Measurements from ENCODE around the gene CACNA1C. TPM values are rescaled to one million over a fixed set of nuclear protein-coding genes. Genes with fewer than 3 reads are reported as not detected.

CACNA1C gene
- total RNA-seq, result 201 TPM
- long read RNA-seq, partial matches to known transcripts, result 85 of 130 reads
- long read RNA-seq, other reads (novel, unspliced or antisense), result 45 of 130 reads

- intact Hi-C loops (cut with micrococcal nuclease), result loop anchor here (10.0 kb wide), 1 partner anchor 232 kb away; no protein-coding TSS in a partner anchor
- peak; percentile 77 for ATAC-seq
- peak; percentile 87 for DNase-seq
These were observed at the start of gene CACNA1C for GRCh38 chr12:2052826-2053678. Gene CACNA1C (plus strand): TSS chr12:2052987. CDS start chr12:2053563, 576 bp downstream.

DNA sequence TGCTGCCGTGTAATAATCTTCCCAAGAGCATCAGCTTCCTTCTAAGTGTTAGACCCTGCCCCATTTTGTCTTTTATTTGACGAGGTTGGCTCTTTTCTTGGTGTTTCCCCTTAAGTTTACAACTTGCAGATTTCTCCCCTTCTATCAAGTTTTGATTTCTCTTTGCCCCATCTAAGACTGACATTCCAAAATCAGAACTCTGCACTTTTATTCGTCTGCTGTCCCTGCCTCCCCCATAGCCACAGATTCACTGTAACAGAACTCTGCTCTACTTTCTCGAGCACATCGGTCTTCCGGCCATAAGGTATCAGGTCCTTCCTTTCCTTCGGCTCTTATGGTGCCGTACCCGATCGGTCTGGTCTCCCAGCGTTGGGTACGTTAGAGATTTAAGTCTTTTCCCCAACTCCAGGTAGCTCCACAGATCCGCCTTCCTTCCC lies 49.1 kb upstream of the CACNA1C start:
- DNase-seq (no peak), ATAC-seq (peak; percentile 44)
- intact Hi-C loops (cut with micrococcal nuclease), result no loop called here

GRCh38 chr12:2004113-2004929 lies 48.5 kb upstream of the CACNA1C start, which contains the start of gene DCP1B:
Gene DCP1B (minus strand): TSS chr12:2004457. CDS start chr12:2004431, 26 bp downstream.
- ATAC-seq, result peak; percentile 97

GRCh38 chr12:2008677-2009076 lies 44.1 kb upstream of the CACNA1C start:
- ATAC-seq, result no peak
- intact Hi-C loops (cut with micrococcal nuclease), result no loop called here
- no peak for DNase-seq

More at GRCh38 chr12:2004113-2004929, 48.5 kb upstream of the CACNA1C start, which contains the start of gene DCP1B:
- intact Hi-C loops (cut with micrococcal nuclease), result no loop called here
- DNase-seq, result peak; percentile 97

DNA sequence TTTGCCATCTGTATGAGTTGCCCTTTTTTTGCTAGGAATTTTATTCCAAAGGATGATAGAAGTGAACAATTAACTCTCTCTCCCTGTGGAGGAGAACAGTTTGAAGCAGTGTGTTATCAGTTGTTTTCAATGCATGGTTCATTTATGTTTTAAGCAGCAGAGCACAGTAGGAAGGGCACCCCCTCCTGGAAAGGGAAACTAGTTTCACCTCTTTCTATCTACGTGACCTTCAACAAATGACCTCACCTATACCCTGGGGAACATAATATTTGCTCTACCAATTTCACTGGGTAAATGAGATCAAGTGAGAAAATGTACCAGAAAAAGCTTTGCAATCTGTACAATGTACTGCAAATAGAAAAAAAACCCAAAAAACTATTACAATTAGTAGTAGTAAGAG lies 43.2 kb upstream of the CACNA1C start:
- intact Hi-C loops (cut with micrococcal nuclease), result no loop called here

DNA sequence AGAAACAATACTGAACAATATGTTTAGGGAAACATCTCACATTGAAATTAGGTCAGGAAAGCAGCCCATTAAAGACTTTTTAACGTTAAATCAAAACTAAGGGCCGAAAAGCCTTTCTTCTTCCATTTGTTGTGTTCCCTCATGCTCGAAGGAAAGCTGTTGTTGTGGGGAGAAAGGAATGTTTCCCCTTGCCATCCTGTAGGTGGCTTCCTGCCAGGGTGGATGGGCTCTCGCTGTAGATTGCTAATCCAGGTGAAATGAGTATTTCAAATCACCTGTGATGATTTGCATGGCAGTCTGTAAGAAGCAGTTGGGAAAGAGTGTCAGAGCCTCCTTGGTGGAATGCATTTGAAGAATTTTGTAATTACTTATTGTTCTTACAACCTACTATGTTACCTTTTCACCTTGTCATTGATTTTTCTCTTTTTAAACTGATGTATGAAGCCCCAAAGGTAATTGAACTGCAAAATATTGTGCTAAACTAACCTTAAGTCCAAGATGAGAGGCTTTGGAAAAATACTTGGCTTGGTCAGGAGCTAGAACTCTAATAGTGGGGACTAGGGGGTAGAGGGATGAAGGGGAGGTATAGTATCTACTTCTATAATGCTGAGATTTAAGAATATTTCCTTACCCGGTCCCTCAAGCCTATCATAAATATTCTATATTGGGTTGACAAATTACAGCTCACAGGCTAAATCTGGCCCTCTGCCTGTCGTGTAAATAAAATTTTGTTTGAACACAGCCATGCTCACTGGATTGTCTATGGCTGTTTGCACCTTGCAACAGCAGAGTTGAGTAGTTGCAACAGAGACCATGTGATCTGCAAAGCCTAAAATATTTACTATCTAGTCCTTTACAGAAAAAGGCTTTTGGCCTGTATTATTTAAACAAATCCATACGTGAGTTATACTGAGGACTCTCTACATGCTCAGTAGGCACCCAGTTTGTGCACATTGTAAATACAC lies 40.9 kb upstream of the CACNA1C start:
- intact Hi-C loops (cut with micrococcal nuclease), result no loop called here
- ATAC-seq, result no peak

More for the DNA sequence above, 43.2 kb upstream of the CACNA1C start:
- ATAC-seq (no peak), DNase-seq (no peak)

DNA sequence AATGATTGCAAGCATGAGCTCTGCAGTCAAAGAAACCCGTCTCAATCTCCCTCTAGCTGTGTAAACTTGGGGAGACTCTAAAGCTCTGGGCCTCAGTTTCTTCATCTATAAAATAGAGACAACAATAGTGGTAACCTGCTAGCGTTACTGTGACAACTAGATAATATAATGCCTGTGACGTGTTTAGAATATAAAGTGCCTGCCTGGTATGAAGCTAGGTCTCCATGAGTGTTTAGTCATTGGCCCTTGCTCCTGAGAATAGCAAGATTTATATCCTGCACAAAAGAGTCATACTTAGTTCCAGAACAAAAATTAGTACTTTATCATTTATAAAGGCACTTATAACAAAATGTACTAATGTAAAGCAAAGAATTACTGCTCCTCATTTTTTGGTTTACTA lies 39.7 kb upstream of the CACNA1C start:
- ATAC-seq (peak; percentile 7), DNase-seq (no peak)
- intact Hi-C loops (cut with micrococcal nuclease), result no loop called here

More for the DNA sequence above, 40.9 kb upstream of the CACNA1C start:
- DNase-seq, result no peak

GRCh38 chr12:2013527-2014223 lies 39.1 kb upstream of the CACNA1C start:
- peak; percentile 83 for ATAC-seq

GRCh38 chr12:2014231-2014630 lies 38.6 kb upstream of the CACNA1C start:
- intact Hi-C loops (cut with micrococcal nuclease), result no loop called here
- no peak for ATAC-seq
- no peak for DNase-seq

More at GRCh38 chr12:2013527-2014223, 39.1 kb upstream of the CACNA1C start:
- intact Hi-C loops (cut with micrococcal nuclease), result no loop called here
- peak; percentile 66 for DNase-seq

DNA sequence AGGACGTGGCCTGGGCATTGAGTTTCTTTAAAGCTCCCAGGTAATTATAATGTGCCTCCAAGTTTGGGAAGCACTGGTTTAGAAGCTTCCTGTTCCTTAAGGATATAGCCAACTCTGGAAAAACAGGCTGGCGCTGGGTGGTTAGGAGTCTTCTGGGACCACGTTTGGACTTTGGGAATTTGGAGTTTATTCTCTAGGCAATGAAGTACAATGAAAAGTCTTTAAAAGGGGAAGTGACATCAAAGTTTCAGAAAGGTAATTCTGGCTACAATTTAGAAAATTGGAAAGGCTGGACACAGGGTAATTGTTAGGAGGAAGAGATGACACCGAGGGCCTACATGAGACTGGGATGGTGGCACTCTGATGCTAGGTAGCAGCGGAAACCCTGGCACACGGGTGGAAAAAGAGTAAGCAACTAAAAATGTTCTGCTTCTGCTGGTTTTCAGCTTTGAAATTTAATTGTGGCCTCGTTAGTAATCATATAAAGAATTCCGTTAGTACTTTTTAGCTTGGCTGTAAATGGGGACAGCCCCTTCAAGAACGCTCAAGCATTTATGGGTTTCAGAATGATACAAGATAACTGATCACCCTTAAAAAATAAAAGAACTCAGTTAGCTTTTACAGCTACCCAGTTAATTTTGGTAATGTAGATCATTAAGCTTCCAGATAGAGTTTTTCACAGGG lies 35.8 kb upstream of the CACNA1C start:
- intact Hi-C loops (cut with micrococcal nuclease), result no loop called here
- ATAC-seq, result no peak
- DNase-seq, result no peak

DNA sequence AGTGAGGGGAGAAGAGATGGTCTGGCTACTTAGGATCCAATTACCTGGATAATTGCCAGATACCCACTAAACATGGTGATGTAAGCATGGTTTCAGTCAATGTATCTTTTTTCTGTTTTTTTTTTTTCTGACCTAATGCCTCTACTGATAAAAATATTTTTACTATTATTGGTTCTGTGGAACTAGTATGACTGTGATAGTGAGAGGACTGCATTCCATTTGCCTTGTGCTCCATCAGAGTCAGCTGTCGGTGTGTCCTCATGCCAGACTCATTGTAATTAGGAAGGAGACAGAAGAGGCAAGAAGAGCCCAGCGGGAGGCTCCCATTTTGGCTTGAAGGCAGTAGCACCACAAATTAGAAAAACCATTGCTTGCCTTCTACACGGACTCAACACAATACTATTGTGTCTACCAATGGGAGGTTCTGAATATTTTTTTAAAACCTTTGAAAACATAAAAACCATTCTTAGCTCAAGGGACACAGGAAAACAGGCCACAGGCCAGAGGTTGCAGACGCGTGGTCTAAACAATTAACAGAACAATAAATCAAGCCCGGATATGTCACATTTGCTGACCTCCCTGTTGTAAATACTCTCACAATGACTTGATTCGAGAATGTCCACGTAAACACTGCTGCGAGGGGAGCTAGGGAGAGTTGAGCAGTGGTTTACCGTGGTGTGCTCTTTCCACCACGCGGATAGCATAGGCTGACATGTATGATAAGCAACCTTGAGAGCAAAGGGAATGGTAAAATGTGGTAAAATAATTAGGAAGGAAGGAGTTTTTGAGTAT lies 35.0 kb upstream of the CACNA1C start:
- intact Hi-C loops (cut with micrococcal nuclease), result no loop called here
- ATAC-seq (peak; percentile 58), DNase-seq (no peak)

- ATAC-seq (no peak), DNase-seq (no peak)
- intact Hi-C loops (cut with micrococcal nuclease), result no loop called here
These were observed 34.4 kb upstream of the CACNA1C start for GRCh38 chr12:2018391-2018790.

DNA sequence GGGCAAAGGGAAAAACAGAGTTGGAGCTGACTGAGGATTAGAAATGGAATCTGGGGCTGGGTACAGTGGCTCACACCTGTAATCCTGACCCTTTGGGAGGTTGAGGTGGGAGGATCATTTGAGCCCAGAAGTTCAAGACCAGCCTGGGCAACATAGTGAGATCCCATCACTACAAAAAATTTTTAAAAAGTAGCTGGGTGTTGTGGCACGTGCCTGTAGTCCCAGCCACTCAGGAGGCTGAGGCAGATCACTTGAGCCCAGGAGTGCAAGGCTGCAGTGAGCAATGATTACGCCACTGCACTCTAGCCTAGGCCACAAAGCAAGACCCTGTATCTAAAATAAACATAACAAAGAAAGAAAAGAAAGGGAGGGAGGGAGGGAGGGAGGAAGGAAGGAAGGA lies 33.7 kb upstream of the CACNA1C start:
- no peak for ATAC-seq
- no peak for DNase-seq
- intact Hi-C loops (cut with micrococcal nuclease), result no loop called here

DNA sequence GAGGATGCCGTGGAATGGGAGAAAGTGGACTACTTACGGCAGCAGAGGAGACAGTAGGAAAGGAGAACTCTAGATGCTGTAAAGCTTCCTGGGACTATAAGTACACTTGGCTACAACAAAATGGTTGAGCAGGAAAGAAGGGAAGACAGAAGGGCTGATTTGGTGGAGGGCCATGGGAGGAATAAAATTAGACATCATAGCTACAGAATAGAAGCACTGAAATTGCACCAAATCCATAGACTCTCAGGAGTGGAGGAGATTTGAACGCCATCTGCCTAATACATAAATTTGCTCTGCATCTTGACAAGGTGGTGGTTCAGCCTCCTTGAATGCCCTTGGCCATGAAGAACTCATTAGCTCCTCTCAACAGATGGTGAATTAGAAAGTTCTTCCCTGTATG lies 32.3 kb upstream of the CACNA1C start:
- ATAC-seq (no peak), DNase-seq (no peak)
- intact Hi-C loops (cut with micrococcal nuclease), result no loop called here

DNA sequence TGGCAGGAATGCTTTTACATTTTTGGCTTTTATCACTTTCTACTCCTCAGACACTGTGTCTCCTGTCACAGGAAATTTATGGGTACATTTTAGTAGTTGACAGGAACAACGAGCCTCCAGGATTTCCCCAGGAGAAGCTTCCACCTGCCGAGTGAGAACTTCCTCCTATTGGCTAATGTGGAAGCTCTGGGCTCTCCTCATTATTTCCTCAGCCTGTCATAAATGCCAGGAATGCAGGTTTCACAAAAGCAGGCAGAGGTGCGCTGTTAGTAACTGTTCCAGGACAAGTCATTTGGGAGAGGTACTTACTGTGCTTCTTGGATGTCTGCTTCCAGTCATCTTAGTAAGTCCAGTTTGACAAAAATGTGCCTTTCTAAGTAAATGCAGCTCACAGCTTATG lies 29.4 kb upstream of the CACNA1C start:
- no peak for DNase-seq
- intact Hi-C loops (cut with micrococcal nuclease), result no loop called here
- ATAC-seq, result no peak

DNA sequence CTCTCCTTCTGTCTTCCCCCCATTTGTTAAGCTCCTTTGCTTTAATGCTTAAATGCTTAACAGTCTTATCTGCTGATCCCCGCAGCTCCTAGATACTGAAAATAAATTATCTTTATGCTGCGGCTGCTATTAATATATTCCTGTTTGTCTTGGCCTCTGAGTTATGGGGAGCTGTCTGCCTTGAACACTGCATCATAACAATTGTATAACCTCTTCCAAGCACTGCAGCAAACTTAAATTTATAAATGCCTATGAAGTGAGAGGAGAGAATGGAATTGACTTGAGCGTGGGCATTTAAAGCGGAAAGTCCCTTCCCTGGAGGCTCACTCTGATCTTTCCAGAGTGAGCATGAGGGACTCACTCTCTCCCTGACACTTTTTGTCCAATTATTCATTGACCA lies 25.4 kb upstream of the CACNA1C start:
- no peak for ATAC-seq
- intact Hi-C loops (cut with micrococcal nuclease), result no loop called here
- no peak for DNase-seq

DNA sequence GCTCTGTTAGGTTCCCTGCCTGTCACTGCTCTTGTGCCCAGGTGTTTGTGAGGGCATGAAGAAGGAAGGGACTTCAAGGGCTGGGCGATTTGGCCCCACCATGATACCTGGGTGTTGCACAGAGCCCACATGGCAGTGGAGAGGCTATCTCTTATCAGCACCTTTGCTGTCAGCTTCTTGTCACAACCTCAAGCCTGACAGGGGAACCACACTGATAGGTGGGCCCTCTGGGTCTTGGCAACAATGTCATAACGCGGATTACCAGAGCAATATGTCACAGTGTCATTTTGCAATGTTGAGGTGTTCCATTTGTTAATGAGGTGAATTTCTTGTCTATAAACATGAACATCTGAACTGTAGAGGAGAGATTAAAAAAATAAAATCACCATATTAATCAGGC lies 22.9 kb upstream of the CACNA1C start:
- ATAC-seq, result peak; percentile 30
- no peak for DNase-seq
- intact Hi-C loops (cut with micrococcal nuclease), result loop anchor here (10.0 kb wide), 1 partner anchor 225 kb away; no protein-coding TSS in a partner anchor

All from left ventricle myocardium superior (tissue), 1 donor.